HG02610 (cell line): ENCODE data around the gene PRPS2.
A peak's percentile ranks its signal among the peaks of the same experiment; 100 is the strongest.

Source experiments
- ATAC-seq: cut with Tn5 transposase; IDR thresholded peaks from one replicate; pipeline ENCODE4 v1.9.1; 2021; ENCODE audit warnings: mild to moderate bottlenecking, moderate library complexity; ENCODE audit not compliant: unreplicated experiment

PRPS2 gene

GRCh38 chrX:12811658-12812057 lies 20.4 kb downstream of the PRPS2 start:
- ATAC-seq: no peak

GRCh38 chrX:12814420-12814819 lies 23.2 kb downstream of the PRPS2 start:
- ATAC-seq: no peak

- no peak for ATAC-seq
Measured at GRCh38 chrX:12817528-12817927, 26.3 kb downstream of the PRPS2 start.

GRCh38 chrX:12819222-12819621 lies 28.0 kb downstream of the PRPS2 start:
- ATAC-seq: no peak

- ATAC-seq: no peak
Measured at GRCh38 chrX:12820737-12821136, 29.5 kb downstream of the PRPS2 start.

GRCh38 chrX:12824944-12825343 lies 33.7 kb downstream of the PRPS2 start:
- ATAC-seq: no peak

GRCh38 chrX:12825801-12826200 lies 34.6 kb downstream of the PRPS2 start:
- ATAC-seq: no peak

- ATAC-seq: peak; percentile 17
Measured at GRCh38 chrX:12843061-12843667, 52.0 kb downstream of the PRPS2 start.

GRCh38 chrX:12843668-12844279 lies 52.6 kb downstream of the PRPS2 start:
- peak; percentile 86 for ATAC-seq

- peak; percentile 38 for ATAC-seq
Measured at GRCh38 chrX:12844319-12844718, 53.1 kb downstream of the PRPS2 start.

GRCh38 chrX:12865359-12865758 lies 74.1 kb downstream of the PRPS2 start:
- no peak for ATAC-seq

- peak; percentile 43 for ATAC-seq
Measured at GRCh38 chrX:12866451-12867377, 75.5 kb downstream of the PRPS2 start, which contains the start of gene TLR7. Gene TLR7, plus strand, starts transcription at chrX:12867072. Its CDS starts 507 bp downstream, at chrX:12867579.

GRCh38 chrX:12867685-12868084 lies 76.5 kb downstream of the PRPS2 start:
- ATAC-seq: no peak

GRCh38 chrX:12868747-12869146 lies 77.5 kb downstream of the PRPS2 start:
- ATAC-seq: peak; percentile 64

GRCh38 chrX:12871257-12871656 lies 80.0 kb downstream of the PRPS2 start:
- no peak for ATAC-seq

- no peak for ATAC-seq
Measured at GRCh38 chrX:12872741-12873140, 81.5 kb downstream of the PRPS2 start.
